ENCODE results near the gene CCL21.

- TF ChIP-seq CTCF (IDR thresholded peaks at IDR 0.05) (no peak), TCF7L2 (IDR thresholded peaks at IDR 0.05; ENCODE audit: low read depth, low read length) (no peak), POLR2AphosphoS5 (IDR thresholded peaks at IDR 0.05; ENCODE audit: low read depth, low read length) (no peak)
Observed at GRCh38 chr9:34690983-34691935, 18.7 kb downstream of the CCL21 start, which contains the start of gene CCL19.
